CD4-positive, alpha-beta T cell treated with Interleukin-10 for 1 hour (primary cell): ENCODE measurements around the gene CTCF.

Experiments used
- DNase-seq: peaks from one replicate; pipeline ENCODE4 v3.0.0-alpha.2; 2020

CTCF gene

GRCh38 chr16:67549240-67549639 lies 13.1 kb upstream of the CTCF start:
- no peak for DNase-seq

GRCh38 chr16:67549936-67550335 lies 12.4 kb upstream of the CTCF start:
- DNase-seq, result no peak

GRCh38 chr16:67551091-67551490 lies 11.2 kb upstream of the CTCF start:
- no peak for DNase-seq

GRCh38 chr16:67551972-67552371 lies 10.4 kb upstream of the CTCF start:
- DNase-seq, result no peak

- DNase-seq, result no peak
Measured at GRCh38 chr16:67552476-67552875, 9.8 kb upstream of the CTCF start.

- DNase-seq, result peak; percentile 65
Measured at GRCh38 chr16:67555795-67556212, 6.5 kb upstream of the CTCF start.

GRCh38 chr16:67558859-67559258 lies 3.5 kb upstream of the CTCF start:
- DNase-seq, result no peak

- DNase-seq, result no peak
Measured at GRCh38 chr16:67560827-67561342, 1.4 kb upstream of the CTCF start.

GRCh38 chr16:67561501-67561823 lies 864 bp upstream of the CTCF start:
- no peak for DNase-seq

GRCh38 chr16:67561824-67562525 lies 351 bp upstream of the CTCF start:
- DNase-seq, result peak; percentile 97

- DNase-seq, result peak; percentile 65
Measured at GRCh38 chr16:67562918-67563707, 787 bp downstream of the CTCF start.

- peak; percentile 47 for DNase-seq
Measured at GRCh38 chr16:67563708-67564468, 1.6 kb downstream of the CTCF start.

- DNase-seq, result no peak
Measured at GRCh38 chr16:67565470-67566100, 3.3 kb downstream of the CTCF start.

GRCh38 chr16:67571464-67571863 lies 9.1 kb downstream of the CTCF start:
- DNase-seq, result no peak

GRCh38 chr16:67571981-67572431 lies 9.7 kb downstream of the CTCF start:
- DNase-seq, result no peak

- no peak for DNase-seq
Measured at GRCh38 chr16:67579686-67580085, 17.4 kb downstream of the CTCF start.

- DNase-seq, result no peak
Measured at GRCh38 chr16:67580202-67580601, 17.9 kb downstream of the CTCF start.

- no peak for DNase-seq
Measured at GRCh38 chr16:67593288-67593687, 31.0 kb downstream of the CTCF start.

- DNase-seq, result no peak
Measured at GRCh38 chr16:67593701-67594100, 31.4 kb downstream of the CTCF start.

- no peak for DNase-seq
Measured at GRCh38 chr16:67594256-67594915, 32.1 kb downstream of the CTCF start.

GRCh38 chr16:67594956-67595355 lies 32.6 kb downstream of the CTCF start:
- no peak for DNase-seq

GRCh38 chr16:67598527-67598926 lies 36.2 kb downstream of the CTCF start:
- DNase-seq, result no peak
